ENCODE results near the gene CTIF. TPM values are rescaled to one million over a fixed set of nuclear protein-coding genes. Genes with fewer than 3 reads are reported as not detected.

The CTIF gene
- total and polyA plus RNA-seq, 2 experiments from 2014 or later = 8.6 to 14.4 TPM

DNA sequence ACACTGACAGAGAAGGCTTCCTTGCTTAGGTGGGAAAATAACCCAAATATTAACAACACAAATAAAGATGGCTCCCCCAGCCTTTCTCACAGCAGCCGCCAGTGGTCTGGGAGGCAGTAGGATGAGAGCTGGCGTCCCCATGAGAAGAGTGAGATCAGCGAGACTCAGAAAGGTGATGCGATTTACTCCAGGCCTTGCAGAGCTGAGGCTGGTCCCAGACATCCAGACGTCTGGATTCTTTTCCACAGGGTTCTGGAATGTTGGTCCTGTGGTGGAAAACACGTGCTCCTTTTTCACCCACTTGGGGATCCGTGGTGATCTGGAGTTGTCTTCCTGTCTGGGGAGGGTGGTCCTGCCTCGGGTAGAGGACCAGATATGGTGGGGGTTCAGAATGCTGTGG is 190.6 kb downstream of the CTIF start:
- Histone ChIP-seq H3K4me2 (no peak overlapping the region), H3F3A (replicated peaks; ENCODE audit: low read depth) (no peaks in the 10 kb centered on the region), H4K20me1 (replicated peaks; ENCODE audit: insufficient read depth) (no peaks in the 10 kb centered on the region), H3K79me2 (replicated peaks; ENCODE audit: insufficient read depth) (no peaks in the 10 kb centered on the region), H3K4me1 (ENCODE audit: insufficient read depth) (no peaks in the 10 kb centered on the region), H3K27ac (ENCODE audit: low read depth) (no peak overlapping the region), H3K4me3 (no peak overlapping the region), H2AFZ (no peak overlapping the region), H3K9me2 (ENCODE audit: insufficient read depth) (no peaks in the 10 kb centered on the region), H3K36me3 (ENCODE audit: insufficient read depth) (no peaks in the 10 kb centered on the region), H3K27me3 (ENCODE audit: insufficient read depth) (no peaks in the 10 kb centered on the region)
- DNase-seq (ENCODE audit: low spot score) (no peak), ATAC-seq (no peak)
- no peak overlapping the region for H3K4me3 Mint-ChIP-seq
- no peaks in the 10 kb centered on the region for H3K9me3 Mint-ChIP-seq
- peaks cover 9% of the 10 kb centered on the region for H3K27me3 Mint-ChIP-seq (ENCODE audit: insufficient read depth, low read depth, poor library complexity)
- no peak for TF ChIP-seq NANOG (IDR thresholded peaks at IDR 0.05; ENCODE audit: borderline replicate concordance)
- no peak for TF ChIP-seq POLR2AphosphoS5 (IDR thresholded peaks at IDR 0.05; ENCODE audit: low read depth)
- TF ChIP-seq ZNF462 (CRISPR knock-in tag; IDR thresholded peaks at IDR 0.05) = no peak
- no peak for TF ChIP-seq REST (IDR thresholded peaks at IDR 0.05; ENCODE audit: unreplicated experiment)
- H3K36me3 Mint-ChIP-seq (ENCODE audit: low read depth) = no peaks in the 10 kb centered on the region; the same call in 2 of the 3 replicates
- H3K4me1 Mint-ChIP-seq = peaks cover 12% of the 10 kb centered on the region; the same call in 2 of the 3 replicates
- no peak overlapping the region; the same call in 1 of the 2 replicates for H3K27ac Mint-ChIP-seq
